CD4-positive, alpha-beta memory T cell (primary cell): ENCODE measurements around the gene LMO7. TPM values are rescaled to one million over a fixed set of nuclear protein-coding genes. Genes with fewer than 3 reads are reported as not detected.

Experiments used
- CTCF ChIA-PET: fragments of 350-600 bp; sonication (Branson Sonifier 250); formaldehyde crosslinking; loops from one replicate; lab custom pipeline; 2021; ENCODE audit warnings: inconsistent platforms; ENCODE audit not compliant: partially characterized antibody; lab: Charles Lee
- POLR2A ChIA-PET: fragments of 350-600 bp; sonication (Branson Sonifier 250); formaldehyde crosslinking; loops from one replicate; lab custom pipeline; 2021; ENCODE audit not compliant: partially characterized antibody; lab: Charles Lee
- DNase-seq, 5 donors: peaks; one replicate each; pipeline versions ENCODE4 v3.0.0 to v3.0.0-alpha.2; 2020 to 2022; ENCODE audit warnings: mixed read lengths in 1 of 5
- H3K27ac ChIP-seq: one replicate; pipeline ENCODE4 v1.7.0; 2013; ENCODE audit warnings: low read depth, low read length
- H3K27me3 ChIP-seq: 2 replicates; pipeline ENCODE4 v1.7.0; 2013; ENCODE audit warnings: mild to moderate bottlenecking, low read length, moderate library complexity; ENCODE audit not compliant: insufficient read depth
- H3K36me3 ChIP-seq: 2 replicates; pipeline ENCODE4 v1.7.0; 2013; ENCODE audit warnings: mild to moderate bottlenecking, low read length, moderate library complexity; ENCODE audit not compliant: insufficient read depth
- H3K4me1 ChIP-seq: 2 replicates; pipeline ENCODE4 v1.7.0; 2013; ENCODE audit warnings: mild to moderate bottlenecking, low read length, moderate library complexity; ENCODE audit not compliant: insufficient read depth
- H3K4me3 ChIP-seq, 2 donors: one replicate each; pipeline ENCODE4 v1.7.0; 2013; ENCODE audit warnings: low read length in 2 of 2, mild to moderate bottlenecking in 1 of 2
- H3K9me3 ChIP-seq, 2 donors: one replicate each; pipeline ENCODE4 v1.7.0; 2013; ENCODE audit warnings: low read length in 2 of 2, control low read depth in 1 of 2; ENCODE audit not compliant: control insufficient read depth in 1 of 2
- H3K27ac Mint-ChIP-seq, 7 donors: one replicate each; pipeline ENCODE4 v1.8.0; 2020 to 2021; ENCODE audit warnings: mixed read lengths in 7 of 7, mild to moderate bottlenecking in 6 of 7, inconsistent platforms in 3 of 7, moderate library complexity in 3 of 7
- H3K27me3 Mint-ChIP-seq, 2 donors: one replicate each; pipeline ENCODE4 v1.8.0; 2020 to 2021; ENCODE audit warnings: mixed read lengths in 2 of 2
- H3K36me3 Mint-ChIP-seq, 2 donors: one replicate each; pipeline ENCODE4 v1.8.0; 2020 to 2021; ENCODE audit warnings: mixed read lengths in 2 of 2, inconsistent platforms in 1 of 2, mild to moderate bottlenecking in 1 of 2
- H3K4me1 Mint-ChIP-seq, 4 donors: one replicate each; pipeline ENCODE4 v1.8.0; 2020 to 2021; ENCODE audit warnings: mixed read lengths in 4 of 4, mild to moderate bottlenecking in 1 of 4
- H3K4me3 Mint-ChIP-seq, 8 donors: one replicate each; pipeline ENCODE4 v1.8.0; 2020 to 2021; ENCODE audit warnings: mixed read lengths in 8 of 8, mild to moderate bottlenecking in 7 of 8, moderate library complexity in 6 of 8, inconsistent platforms in 3 of 8
- H3K9me3 Mint-ChIP-seq, 8 donors: one replicate each; pipeline ENCODE4 v1.8.0; 2020 to 2021; ENCODE audit warnings: mixed read lengths in 8 of 8, mild to moderate bottlenecking in 5 of 8, inconsistent platforms in 3 of 8, moderate library complexity in 1 of 8
- intact Hi-C: fragments of 100-400 bp; cut with micrococcal nuclease; formaldehyde crosslinking; loops from one replicate; pipeline ENCODE4 v1.15.1; 2023
- polyA plus RNA-seq, 2 donors: library from polyadenylated mRNA; unstranded; fragments of 300-500 nt; fragmentation: Illumina TruSeq; gene quantifications; one replicate each; pipeline ENCODE4 v1.2.3, GENCODE V29; 2021
- total RNA-seq, 2 experiments: library from RNA; stranded (reverse); gene quantifications; one replicate each; pipeline ENCODE4 v1.2.3, GENCODE V29; 2021

Gene LMO7
- total and polyA plus RNA-seq, 4 experiments from 2014 or later, result 5.4 to 29.4 (median 20.0) TPM

DNA sequence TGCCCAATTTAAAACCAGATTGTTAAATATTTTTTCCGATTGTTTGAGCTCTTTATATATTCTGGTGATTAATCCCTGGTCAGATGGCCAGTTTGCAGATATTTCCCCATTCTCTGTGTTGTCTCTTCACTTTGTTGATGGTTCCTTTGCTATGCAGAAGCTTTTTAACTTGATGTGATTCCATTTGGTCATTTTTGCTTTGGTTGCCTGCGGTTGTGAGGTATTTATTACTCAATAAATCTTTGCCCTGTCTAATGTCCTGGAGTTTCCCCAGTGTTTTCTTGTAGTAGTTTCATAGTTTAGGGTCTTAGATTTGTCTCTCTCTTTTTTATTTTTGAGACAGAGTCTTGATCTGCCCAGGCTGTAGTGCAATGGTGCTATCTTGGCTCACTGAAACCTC lies 23.8 kb upstream of the LMO7 start:
- Histone ChIP-seq H3K27me3 (no peaks in the 10 kb centered on the region), H3K9me3 (no peaks in the 10 kb centered on the region), H3K27ac (no peak overlapping the region), H3K4me3 (no peak overlapping the region), H3K36me3 (no peaks in the 10 kb centered on the region), H3K4me1 (no peaks in the 10 kb centered on the region)
- Mint-ChIP-seq H3K4me3 (no peak overlapping the region), H3K36me3 (peaks cover 3 to 27% of the 10 kb centered on the region in 2 donors), H3K27ac (no peak overlapping the region), H3K9me3 (no peaks in the 10 kb centered on the region), H3K4me1 (peaks cover 0 to 1% (median 0%) of the 10 kb centered on the region in 4 donors), H3K27me3 (no peaks in the 10 kb centered on the region)
- intact Hi-C loops, result no loop called here
- DNase-seq, result no peak
- ChIA-PET POLR2A (no interaction called here), CTCF (no interaction called here)

GRCh38 chr13:75617230-75617629 lies 18.9 kb upstream of the LMO7 start:
- CTCF ChIA-PET, result no interaction called here
- intact Hi-C loops, result no loop called here
- peaks cover 3 to 39% of the 10 kb centered on the region in 2 donors for H3K36me3 Mint-ChIP-seq

GRCh38 chr13:75618308-75618707 lies 17.8 kb upstream of the LMO7 start:
- H3K9me3 ChIP-seq, result no peaks in the 10 kb centered on the region
- Mint-ChIP-seq H3K9me3 (no peaks in the 10 kb centered on the region), H3K27me3 (no peaks in the 10 kb centered on the region), H3K27ac (no peak overlapping the region), H3K36me3 (peaks cover 6 to 34% of the 10 kb centered on the region in 2 donors), H3K4me3 (no peak overlapping the region), H3K4me1 (peaks cover 0 to 1% (median 0%) of the 10 kb centered on the region in 4 donors)
- intact Hi-C loops, result no loop called here
- CTCF ChIA-PET, result no interaction called here
- no peaks in the 10 kb centered on the region for H3K36me3 ChIP-seq
- H3K27ac ChIP-seq, result no peak overlapping the region
- no peak for DNase-seq
- POLR2A ChIA-PET, result no interaction called here
- no peak overlapping the region for H3K4me3 ChIP-seq
- no peaks in the 10 kb centered on the region for H3K4me1 ChIP-seq
- no peaks in the 10 kb centered on the region for H3K27me3 ChIP-seq

More at GRCh38 chr13:75617230-75617629, 18.9 kb upstream of the LMO7 start:
- no peak for DNase-seq
- Mint-ChIP-seq H3K27ac (no peak overlapping the region), H3K27me3 (no peaks in the 10 kb centered on the region), H3K4me1 (peaks cover 0 to 1% (median 0%) of the 10 kb centered on the region in 4 donors), H3K4me3 (no peak overlapping the region), H3K9me3 (no peaks in the 10 kb centered on the region)
- H3K4me3 ChIP-seq, result no peak overlapping the region
- no peaks in the 10 kb centered on the region for H3K36me3 ChIP-seq
- H3K4me1 ChIP-seq, result no peaks in the 10 kb centered on the region
- no peak overlapping the region for H3K27ac ChIP-seq
- POLR2A ChIA-PET, result no interaction called here
- H3K9me3 ChIP-seq, result no peaks in the 10 kb centered on the region
- no peaks in the 10 kb centered on the region for H3K27me3 ChIP-seq

- H3K27ac Mint-ChIP-seq, result no peak overlapping the region
- ChIA-PET POLR2A (no interaction called here), CTCF (no interaction called here)
- H3K9me3 Mint-ChIP-seq, result no peaks in the 10 kb centered on the region
- Histone ChIP-seq H3K27ac (no peak overlapping the region), H3K4me1 (no peaks in the 10 kb centered on the region), H3K9me3 (no peaks in the 10 kb centered on the region), H3K4me3 (no peak overlapping the region), H3K27me3 (no peaks in the 10 kb centered on the region), H3K36me3 (no peaks in the 10 kb centered on the region)
- DNase-seq, result no peak
- H3K4me1 Mint-ChIP-seq, result no peaks in the 10 kb centered on the region
- H3K36me3 Mint-ChIP-seq, result peaks cover 13 to 45% of the 10 kb centered on the region in 2 donors
- H3K4me3 Mint-ChIP-seq, result no peak overlapping the region
- intact Hi-C loops, result no loop called here
- no peaks in the 10 kb centered on the region for H3K27me3 Mint-ChIP-seq
Measured at GRCh38 chr13:75620020-75620419, 16.1 kb upstream of the LMO7 start.

- H3K4me1 Mint-ChIP-seq, result no peaks in the 10 kb centered on the region
- CTCF ChIA-PET, result no interaction called here
- H3K27ac Mint-ChIP-seq, result no peak overlapping the region
- no peak overlapping the region for H3K4me3 Mint-ChIP-seq
- no peaks in the 10 kb centered on the region for H3K27me3 ChIP-seq
- POLR2A ChIA-PET, result no interaction called here
- intact Hi-C loops, result no loop called here
- no peak for DNase-seq
- H3K9me3 Mint-ChIP-seq, result no peaks in the 10 kb centered on the region
- no peaks in the 10 kb centered on the region for H3K36me3 ChIP-seq
- no peak overlapping the region for H3K27ac ChIP-seq
- H3K4me1 ChIP-seq, result no peaks in the 10 kb centered on the region
- no peaks in the 10 kb centered on the region for H3K27me3 Mint-ChIP-seq
- peaks cover 21 to 53% of the 10 kb centered on the region in 2 donors for H3K36me3 Mint-ChIP-seq
- no peak overlapping the region for H3K4me3 ChIP-seq
- H3K9me3 ChIP-seq, result no peaks in the 10 kb centered on the region
Measured at GRCh38 chr13:75621147-75621546, 15.0 kb upstream of the LMO7 start.

DNA sequence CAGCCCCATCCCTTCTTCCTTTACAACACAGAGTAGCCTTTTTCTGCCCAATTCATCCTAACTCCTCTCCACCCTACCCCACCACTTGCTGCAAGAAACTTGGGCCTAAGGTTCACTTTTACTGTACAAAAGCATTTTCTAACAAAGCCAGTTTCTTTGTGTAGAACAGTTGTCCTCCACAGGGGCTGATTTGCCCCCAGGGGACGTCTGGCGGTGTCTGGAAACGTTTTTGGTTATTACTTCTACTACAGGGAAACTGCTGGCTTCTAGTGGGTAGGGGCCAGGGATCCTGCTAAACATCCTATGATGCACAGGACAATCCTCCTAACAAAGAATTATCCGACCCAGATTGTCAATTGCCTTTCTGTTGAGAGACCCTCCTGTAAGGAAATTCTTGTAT lies 7.3 kb upstream of the LMO7 start:
- POLR2A ChIA-PET, result no interaction called here
- no peak overlapping the region for H3K27ac ChIP-seq
- H3K4me3 ChIP-seq, result no peak overlapping the region
- H3K27me3 Mint-ChIP-seq, result no peaks in the 10 kb centered on the region
- H3K4me1 Mint-ChIP-seq, result peaks cover 4 to 6% (median 5%) of the 10 kb centered on the region in 4 donors
- no peaks in the 10 kb centered on the region for H3K36me3 ChIP-seq
- H3K4me1 ChIP-seq, result no peaks in the 10 kb centered on the region
- CTCF ChIA-PET, result no interaction called here
- intact Hi-C loops, result no loop called here
- no peak for DNase-seq
- no peaks in the 10 kb centered on the region for H3K9me3 Mint-ChIP-seq
- H3K36me3 Mint-ChIP-seq, result peaks cover 17 to 24% of the 10 kb centered on the region in 2 donors
- no peaks in the 10 kb centered on the region for H3K9me3 ChIP-seq
- no peaks in the 10 kb centered on the region for H3K27me3 ChIP-seq
- H3K27ac Mint-ChIP-seq, result peak overlapping the region in 2 of 7 donors; percentile 56 to 60
- no peak overlapping the region for H3K4me3 Mint-ChIP-seq

DNA sequence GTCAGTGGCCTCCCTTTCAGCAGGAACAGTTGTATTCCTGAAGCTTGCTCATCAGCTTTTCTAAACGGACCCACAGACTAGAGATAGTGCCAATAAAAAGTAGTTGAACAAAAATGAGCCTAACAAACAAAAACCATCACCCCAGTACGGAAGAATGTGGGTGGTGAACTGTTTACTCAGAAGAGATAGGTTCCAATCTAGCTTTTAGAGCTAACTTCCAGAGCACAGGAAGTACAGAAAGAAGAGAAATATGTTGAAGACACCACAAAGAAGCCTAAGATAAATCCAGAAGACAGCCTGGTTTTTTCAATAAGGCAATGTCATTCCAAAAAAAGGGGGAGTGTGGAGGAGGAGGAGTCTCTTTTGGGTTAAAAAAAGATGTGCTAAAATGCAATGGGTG lies 2.8 kb upstream of the LMO7 start:
- ChIA-PET CTCF (interaction anchor here (1.2 to 1.7 kb wide), 2 partner anchors 63 to 262 kb away, joined by 4 to 5 read pairs; no protein-coding TSS in a partner anchor), POLR2A (no interaction called here)
- Mint-ChIP-seq H3K36me3 (no peaks in the 10 kb centered on the region), H3K27me3 (peaks cover 0 to 4% of the 10 kb centered on the region in 2 donors), H3K4me1 (peaks cover 12 to 19% (median 14%) of the 10 kb centered on the region in 4 donors), H3K27ac (peak overlapping the region in 6 of 7 donors; percentile 5 to 54 (median 30)), H3K9me3 (no peaks in the 10 kb centered on the region), H3K4me3 (peak overlapping the region in 5 of 8 donors; percentile 3 to 53 (median 20))
- Histone ChIP-seq H3K27me3 (no peaks in the 10 kb centered on the region), H3K4me1 (peaks cover 6% of the 10 kb centered on the region), H3K9me3 (no peaks in the 10 kb centered on the region), H3K27ac (no peak overlapping the region), H3K36me3 (no peaks in the 10 kb centered on the region), H3K4me3 (no peak overlapping the region)
- intact Hi-C loops, result loop anchor here (10.0 kb wide), 1 partner anchor 1392 kb away; the partner anchor contains the start of gene FBXL3
- no peak for DNase-seq
